ENCODE results near the gene TRIP10.

DNA sequence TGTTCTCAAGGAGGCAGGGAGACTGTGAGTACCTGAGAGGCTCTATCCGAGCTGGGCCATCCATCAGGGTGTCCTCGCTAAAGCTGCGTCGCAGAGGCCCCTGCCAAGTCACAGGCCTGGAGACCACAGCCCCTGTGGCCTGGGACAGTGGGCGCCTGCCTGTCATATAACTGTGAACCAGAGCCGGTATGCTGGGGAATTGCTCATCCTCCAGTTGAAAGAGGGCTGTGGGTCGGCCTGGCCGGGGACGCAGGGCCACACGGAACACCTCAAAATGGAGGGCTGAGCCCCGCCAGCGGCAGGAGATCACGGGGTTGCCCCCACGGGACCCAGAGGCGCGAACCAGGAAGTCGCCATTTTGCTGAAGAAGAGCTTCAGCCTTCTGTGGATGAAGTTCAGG lies 21.1 kb downstream of the TRIP10 start:
- TF ChIP-seq EZH2 (IDR thresholded peaks at IDR 0.05): no peak
- TF ChIP-seq, protein P1, sequence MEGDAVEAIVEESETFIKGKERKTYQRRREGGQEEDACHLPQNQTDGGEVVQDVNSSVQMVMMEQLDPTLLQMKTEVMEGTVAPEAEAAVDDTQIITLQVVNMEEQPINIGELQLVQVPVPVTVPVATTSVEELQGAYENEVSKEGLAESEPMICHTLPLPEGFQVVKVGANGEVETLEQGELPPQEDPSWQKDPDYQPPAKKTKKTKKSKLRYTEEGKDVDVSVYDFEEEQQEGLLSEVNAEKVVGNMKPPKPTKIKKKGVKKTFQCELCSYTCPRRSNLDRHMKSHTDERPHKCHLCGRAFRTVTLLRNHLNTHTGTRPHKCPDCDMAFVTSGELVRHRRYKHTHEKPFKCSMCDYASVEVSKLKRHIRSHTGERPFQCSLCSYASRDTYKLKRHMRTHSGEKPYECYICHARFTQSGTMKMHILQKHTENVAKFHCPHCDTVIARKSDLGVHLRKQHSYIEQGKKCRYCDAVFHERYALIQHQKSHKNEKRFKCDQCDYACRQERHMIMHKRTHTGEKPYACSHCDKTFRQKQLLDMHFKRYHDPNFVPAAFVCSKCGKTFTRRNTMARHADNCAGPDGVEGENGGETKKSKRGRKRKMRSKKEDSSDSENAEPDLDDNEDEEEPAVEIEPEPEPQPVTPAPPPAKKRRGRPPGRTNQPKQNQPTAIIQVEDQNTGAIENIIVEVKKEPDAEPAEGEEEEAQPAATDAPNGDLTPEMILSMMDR (IDR thresholded peaks at IDR 0.05): no peak
- TF ChIP-seq EZH2phosphoT487 (IDR thresholded peaks at IDR 0.05): no peak
